OCI-LY7 (cell line): ENCODE data around the gene TBC1D10A.

Source experiments
- EZH2phosphoT487 ChIP-seq: fragments of 200-600 bp; sonication (generic); IDR thresholded peaks from 2 replicates; pipeline ENCODE4 v1.6.1; 2018; ENCODE audit warnings: low read depth, borderline replicate concordance, mild to moderate bottlenecking, mixed run types, antibody characterized with exemption, low read length, moderate library complexity, mixed read lengths
- TF ChIP-seq, protein P1 (sequence below): fragments of 200-600 bp; sonication (generic); conservative IDR thresholded peaks from 2 replicates; pipeline ENCODE4 v1.5.1; 2014; ENCODE audit warnings: mild to moderate bottlenecking, antibody characterized with exemption, low read length, moderate library complexity, mixed read lengths

DNA sequence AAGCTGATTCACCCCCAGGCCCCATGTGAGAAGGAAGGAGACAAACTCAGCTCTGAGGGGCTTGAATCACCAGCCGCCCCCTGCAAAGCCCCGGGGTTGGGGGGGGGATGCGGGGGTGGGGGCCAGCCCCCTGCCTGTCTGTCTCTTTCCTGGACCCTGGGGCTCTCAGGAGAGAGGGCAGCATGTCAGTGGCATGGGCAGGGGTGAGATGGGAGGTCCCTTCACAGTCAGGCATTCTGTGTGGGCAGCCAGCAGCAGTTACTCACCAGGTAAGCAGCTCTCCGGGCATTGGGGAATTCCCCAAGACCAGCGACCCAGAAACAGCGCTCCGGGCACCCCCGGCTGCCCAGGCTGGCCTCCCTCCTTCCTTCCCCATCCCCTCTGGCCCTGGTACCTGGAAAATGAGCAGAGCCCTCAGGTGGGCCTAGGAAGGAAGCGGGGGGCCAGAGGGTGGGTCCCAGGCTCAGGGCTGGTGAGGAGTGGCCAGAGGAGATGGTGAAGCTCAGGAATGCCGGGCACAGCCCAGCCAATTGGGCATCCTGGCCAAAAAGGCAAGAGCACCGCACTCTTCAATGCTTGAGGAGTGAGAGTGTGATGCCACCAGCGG, 76.0 kb downstream of the TBC1D10A start:
- TF ChIP-seq, protein P1, sequence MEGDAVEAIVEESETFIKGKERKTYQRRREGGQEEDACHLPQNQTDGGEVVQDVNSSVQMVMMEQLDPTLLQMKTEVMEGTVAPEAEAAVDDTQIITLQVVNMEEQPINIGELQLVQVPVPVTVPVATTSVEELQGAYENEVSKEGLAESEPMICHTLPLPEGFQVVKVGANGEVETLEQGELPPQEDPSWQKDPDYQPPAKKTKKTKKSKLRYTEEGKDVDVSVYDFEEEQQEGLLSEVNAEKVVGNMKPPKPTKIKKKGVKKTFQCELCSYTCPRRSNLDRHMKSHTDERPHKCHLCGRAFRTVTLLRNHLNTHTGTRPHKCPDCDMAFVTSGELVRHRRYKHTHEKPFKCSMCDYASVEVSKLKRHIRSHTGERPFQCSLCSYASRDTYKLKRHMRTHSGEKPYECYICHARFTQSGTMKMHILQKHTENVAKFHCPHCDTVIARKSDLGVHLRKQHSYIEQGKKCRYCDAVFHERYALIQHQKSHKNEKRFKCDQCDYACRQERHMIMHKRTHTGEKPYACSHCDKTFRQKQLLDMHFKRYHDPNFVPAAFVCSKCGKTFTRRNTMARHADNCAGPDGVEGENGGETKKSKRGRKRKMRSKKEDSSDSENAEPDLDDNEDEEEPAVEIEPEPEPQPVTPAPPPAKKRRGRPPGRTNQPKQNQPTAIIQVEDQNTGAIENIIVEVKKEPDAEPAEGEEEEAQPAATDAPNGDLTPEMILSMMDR: no peak
- TF ChIP-seq EZH2phosphoT487: no peak
